Activated CD8-positive, alpha-beta memory T cell treated with anti-CD3 and anti-CD28 coated beads for 1 hour (primary cell): Measurements from ENCODE around the gene SLC29A4.

Experiments
- DNase-seq, 2 donors: peaks; one replicate each; pipeline ENCODE4 v3.0.0-alpha.2; 2020; ENCODE audit warnings: low read depth in 1 of 2; ENCODE audit errors: extremely low read depth in 1 of 2

SLC29A4 gene

GRCh38 chr7:5350600-5351385 is 68.0 kb downstream of the SLC29A4 start:
- DNase-seq, result no peak

GRCh38 chr7:5351507-5352265 is 68.9 kb downstream of the SLC29A4 start:
- DNase-seq, result no peak

- no peak for DNase-seq
These were observed 69.8 kb downstream of the SLC29A4 start for GRCh38 chr7:5352440-5353010.

GRCh38 chr7:5354460-5355232 is 71.9 kb downstream of the SLC29A4 start:
- no peak for DNase-seq
